NCI-H2081 (cell line): ENCODE data around the gene LRGUK.

Experiments used
- DNase-seq, 2 experiments: peaks; one replicate each; lab custom pipeline; 2025; lab: John Stamatoyannopoulos, UW

LRGUK gene

DNA sequence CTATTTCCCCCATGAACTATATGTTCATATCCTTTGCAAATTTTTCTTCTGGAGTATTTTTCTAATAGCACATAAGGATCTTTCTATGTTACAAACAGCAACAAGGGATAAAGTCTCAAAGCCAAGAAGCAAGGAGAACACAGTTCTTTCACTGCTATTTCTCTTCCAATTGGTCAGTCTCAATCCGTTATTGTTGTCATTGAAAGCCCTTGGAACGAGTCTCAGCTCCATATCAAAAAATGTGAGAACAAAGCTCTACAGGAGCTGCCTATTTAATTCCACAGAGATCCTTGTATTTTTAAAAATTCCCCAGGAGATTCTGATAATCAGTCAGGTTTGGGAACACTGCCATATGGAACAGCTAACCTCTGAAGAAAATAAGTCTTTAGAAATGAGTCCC, 173.8 kb downstream of the LRGUK start:
- no peak for DNase-seq

DNA sequence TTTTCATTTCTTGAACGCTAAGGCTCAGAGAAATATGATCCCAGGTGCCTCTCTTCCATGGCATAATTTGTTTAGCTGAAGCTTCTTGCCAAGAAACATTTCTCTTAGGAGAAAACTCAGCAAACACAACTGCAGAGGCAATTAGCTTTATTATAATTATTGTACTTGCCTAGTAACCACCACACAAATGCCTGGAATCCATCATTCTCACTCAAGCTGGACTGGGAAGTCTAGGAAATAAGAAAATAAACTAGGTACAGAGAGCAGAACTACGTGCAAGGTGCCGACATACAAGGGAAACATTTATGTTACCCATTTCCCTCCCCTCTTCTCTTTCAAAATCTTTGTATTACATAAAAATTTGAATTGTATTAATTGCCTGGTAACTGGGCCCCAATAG, 174.5 kb downstream of the LRGUK start:
- no peak for DNase-seq

DNA sequence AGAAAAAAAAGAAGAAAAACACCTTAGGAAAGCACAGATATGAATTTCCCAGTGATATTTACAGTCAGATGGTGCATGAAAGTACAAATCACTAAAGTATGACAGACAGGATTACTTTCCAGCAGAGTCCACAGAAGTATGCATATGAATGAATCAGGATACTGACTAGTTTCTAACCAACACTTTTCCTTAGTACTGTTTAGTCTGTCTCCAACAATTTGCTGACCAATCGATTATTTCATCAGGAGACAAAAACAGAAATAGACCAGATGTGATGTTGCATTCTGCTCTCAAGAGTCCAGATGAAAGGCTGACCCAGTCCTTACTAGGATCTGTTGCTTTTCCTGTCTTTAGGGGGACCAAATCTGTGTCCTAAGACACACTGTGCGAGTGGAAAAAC, 175.0 kb downstream of the LRGUK start:
- DNase-seq: no peak

DNA sequence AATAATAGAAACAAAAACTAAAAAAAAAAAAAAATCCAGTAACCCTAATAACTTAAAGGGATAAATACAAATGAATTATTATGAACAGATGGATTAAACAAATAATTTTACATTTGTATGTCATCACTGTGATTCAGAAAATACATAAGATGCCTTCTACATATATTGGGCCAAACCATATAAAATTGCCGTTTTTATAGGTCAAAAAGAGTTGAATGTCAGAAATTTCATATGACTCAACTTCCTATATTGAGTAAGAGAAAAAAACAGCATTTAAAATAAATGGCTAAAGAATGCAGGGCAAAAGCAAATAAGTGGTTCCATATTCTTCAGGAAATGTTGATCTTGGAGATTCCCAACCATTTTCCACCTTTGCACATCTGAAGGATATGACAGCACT, 180.2 kb downstream of the LRGUK start:
- DNase-seq: no peak

DNA sequence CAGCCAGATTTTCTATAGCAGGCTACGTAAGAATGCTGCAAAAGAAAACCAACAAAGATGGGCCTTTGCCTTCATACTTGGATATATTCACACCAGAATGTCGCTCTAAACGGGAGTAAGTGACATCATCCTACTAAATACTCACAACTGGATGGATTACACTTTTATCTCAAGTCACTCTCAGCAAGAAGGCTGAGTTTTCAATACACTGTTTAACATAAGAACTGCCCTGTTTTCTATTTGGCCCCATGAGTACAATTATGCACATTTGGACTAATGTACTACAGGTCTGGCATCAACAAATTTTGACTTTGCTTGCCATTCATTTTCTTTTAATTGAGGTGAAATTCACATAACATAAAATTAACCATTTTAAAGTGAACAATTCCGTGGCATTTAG, 181.4 kb downstream of the LRGUK start:
- DNase-seq: no peak

DNA sequence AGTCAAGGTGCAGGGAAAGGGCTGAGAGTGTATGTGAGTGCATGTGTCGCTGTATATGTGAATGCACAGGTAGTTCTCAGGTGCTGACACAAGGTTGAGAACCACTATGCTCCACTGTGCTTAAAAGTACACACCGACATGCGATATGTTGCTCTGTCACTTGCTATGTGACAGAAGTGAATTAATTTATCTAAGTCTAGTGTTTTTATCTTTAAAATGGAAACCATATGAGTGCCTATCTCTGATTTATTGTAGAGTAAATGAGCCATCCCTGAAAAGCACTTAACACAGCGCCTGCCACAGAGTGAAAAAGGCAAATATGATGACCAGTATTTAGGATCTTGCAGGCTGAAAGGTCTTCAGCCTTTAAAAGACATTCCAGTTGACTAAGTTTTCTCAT, 184.7 kb downstream of the LRGUK start:
- DNase-seq: no peak

DNA sequence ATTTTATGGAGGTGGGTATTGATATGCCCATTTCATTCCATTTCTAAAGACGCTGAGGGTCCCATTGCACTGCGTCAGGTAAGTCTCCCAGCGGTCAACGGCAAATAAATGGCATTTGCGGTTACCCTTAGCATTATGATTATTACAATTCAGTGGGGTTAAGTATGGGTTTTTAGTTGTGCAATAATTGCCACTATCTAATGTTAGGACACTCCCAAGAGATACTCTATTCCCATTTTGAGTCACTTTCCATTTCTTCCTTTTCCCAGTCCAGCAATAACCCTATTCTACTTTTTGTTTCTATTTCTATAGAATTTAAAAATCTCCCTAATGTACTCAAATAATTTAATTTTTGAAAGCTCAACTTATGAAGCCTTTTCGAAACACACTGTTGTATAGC, 185.6 kb downstream of the LRGUK start:
- DNase-seq: no peak

DNA sequence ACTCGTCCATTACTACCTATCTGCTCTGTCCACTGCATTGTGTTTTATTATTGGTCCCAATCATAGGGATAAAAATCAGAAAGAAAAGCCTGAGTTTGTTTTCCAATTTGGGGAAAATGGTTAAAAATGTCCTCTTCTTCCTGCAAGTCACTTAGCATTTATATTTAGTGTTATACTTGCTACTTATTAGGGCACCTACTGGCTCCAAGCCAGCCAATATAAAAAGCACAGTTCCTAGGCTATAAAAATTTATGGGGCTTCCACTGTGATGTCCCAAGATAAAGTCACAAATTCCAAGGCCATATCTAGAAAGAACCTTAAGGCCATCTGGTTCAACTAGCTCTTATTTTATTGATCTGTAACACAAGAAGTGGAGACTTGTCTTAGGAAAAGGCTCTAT, 186.4 kb downstream of the LRGUK start:
- no peak for DNase-seq
